HCT116 (cell line): ENCODE data around the gene TAS1R1.

ENCODE experiments used
- CTCF ChIP-seq, 3 experiments: fragments of 200-600 bp in 1 of 3; sonication (generic) in 1 of 3; IDR thresholded peaks in 2 of 3; conservative IDR thresholded peaks in 1 of 3; 2 replicates each; pipeline ENCODE4 v1.5.1; 2012 to 2017; ENCODE audit warnings: low read depth in 2 of 3, low read length in 2 of 3, antibody characterized with exemption in 1 of 3, borderline replicate concordance in 1 of 3, control low read depth in 1 of 3, mild to moderate bottlenecking in 1 of 3, mixed read lengths in 1 of 3, mixed run types in 1 of 3, moderate library complexity in 1 of 3; ENCODE audit not compliant: insufficient read depth in 1 of 3
- POLR2A ChIP-seq: IDR thresholded peaks from 2 replicates; pipeline ENCODE4 v1.7.0; 2011; ENCODE audit warnings: borderline replicate concordance; ENCODE audit not compliant: insufficient read depth, insufficient read length; ENCODE audit errors: extremely low read depth

DNA sequence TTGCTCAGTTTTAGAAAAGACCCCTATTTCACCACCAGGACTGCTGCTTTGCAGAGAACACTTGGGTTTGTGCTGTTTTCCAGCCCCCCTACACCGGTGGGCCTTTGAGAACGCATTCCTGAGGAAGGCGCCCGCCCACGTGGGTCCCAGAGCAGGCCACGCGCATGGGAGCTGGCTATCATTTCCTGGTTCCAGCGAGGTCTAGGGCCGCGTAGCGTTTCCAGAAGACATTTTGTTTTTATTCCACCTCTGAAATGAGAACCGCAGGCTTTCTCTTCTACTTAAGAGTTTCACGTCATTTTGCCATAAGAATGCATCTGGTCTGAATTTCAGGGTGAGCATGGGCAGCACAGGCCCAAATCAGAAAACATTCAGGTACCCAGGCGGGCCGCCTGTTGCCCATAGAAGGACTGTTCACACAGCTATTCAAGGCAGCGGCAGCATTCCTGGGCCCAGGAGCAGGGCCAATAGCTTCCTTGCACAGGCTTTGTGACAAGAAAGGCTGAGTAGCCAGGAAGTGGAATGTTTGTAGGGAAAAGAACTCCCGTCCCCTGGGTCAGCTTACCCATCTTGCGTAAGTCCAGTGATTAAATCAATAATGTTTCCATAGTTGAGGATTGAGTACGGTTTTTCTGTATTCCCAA, 48.9 kb downstream of the TAS1R1 start:
- no peak for TF ChIP-seq CTCF (IDR thresholded peaks at IDR 0.05 in 2 of 3, conservative IDR thresholded peaks at IDR 0.05 in 1 of 3; ENCODE audit: borderline replicate concordance in 1 of 3, insufficient read depth in 1 of 3, low read depth in 2 of 3, low read length in 2 of 3)
- TF ChIP-seq POLR2A = no peak
